ENCODE data around the gene FAM20C.

FAM20C gene

GRCh38 chr7:247181-247580 is 54.8 kb downstream of the FAM20C start:
- no peak for DNase-seq (ENCODE audit: extremely low read depth, low read depth)
- TF ChIP-seq CTCF (IDR thresholded peaks at IDR 0.05; ENCODE audit: low read depth, low read length, missing control alignments) = no peak
- H3K4me3 ChIP-seq (replicated peaks; ENCODE audit: low read depth, low read length) = no peak overlapping the region

- H3K4me3 ChIP-seq (replicated peaks; ENCODE audit: low read depth, low read length) = no peak overlapping the region
- no peak for DNase-seq (ENCODE audit: extremely low read depth, low read depth)
- no peak for TF ChIP-seq CTCF (IDR thresholded peaks at IDR 0.05; ENCODE audit: low read depth, low read length, missing control alignments)
These were observed 55.3 kb downstream of the FAM20C start for GRCh38 chr7:247636-248035.

GRCh38 chr7:248732-249435 is 56.5 kb downstream of the FAM20C start:
- TF ChIP-seq CTCF (IDR thresholded peaks at IDR 0.05; ENCODE audit: low read depth, low read length, missing control alignments) = no peak
- DNase-seq (ENCODE audit: extremely low read depth, low read depth) = no peak
- H3K4me3 ChIP-seq (replicated peaks; ENCODE audit: low read depth, low read length) = no peak overlapping the region

GRCh38 chr7:249989-250388 is 57.6 kb downstream of the FAM20C start:
- DNase-seq (ENCODE audit: extremely low read depth, low read depth) = no peak
- H3K4me3 ChIP-seq (replicated peaks; ENCODE audit: low read depth, low read length) = no peak overlapping the region
- TF ChIP-seq CTCF (IDR thresholded peaks at IDR 0.05; ENCODE audit: low read depth, low read length, missing control alignments) = no peak

- no peak for DNase-seq (ENCODE audit: extremely low read depth, low read depth)
- no peak for TF ChIP-seq CTCF (IDR thresholded peaks at IDR 0.05; ENCODE audit: low read depth, low read length, missing control alignments)
- no peak overlapping the region for H3K4me3 ChIP-seq (replicated peaks; ENCODE audit: low read depth, low read length)
These were observed 58.2 kb downstream of the FAM20C start for GRCh38 chr7:250523-250922.

- TF ChIP-seq CTCF (IDR thresholded peaks at IDR 0.05; ENCODE audit: low read depth, low read length, missing control alignments) = no peak
- H3K4me3 ChIP-seq (replicated peaks; ENCODE audit: low read depth, low read length) = no peak overlapping the region
- no peak for DNase-seq (ENCODE audit: extremely low read depth, low read depth)
These were observed 58.6 kb downstream of the FAM20C start for GRCh38 chr7:251005-251404.

Data from HFF-Myc (cell line).